ENCODE data around the gene C6orf47.

Gene C6orf47

DNA sequence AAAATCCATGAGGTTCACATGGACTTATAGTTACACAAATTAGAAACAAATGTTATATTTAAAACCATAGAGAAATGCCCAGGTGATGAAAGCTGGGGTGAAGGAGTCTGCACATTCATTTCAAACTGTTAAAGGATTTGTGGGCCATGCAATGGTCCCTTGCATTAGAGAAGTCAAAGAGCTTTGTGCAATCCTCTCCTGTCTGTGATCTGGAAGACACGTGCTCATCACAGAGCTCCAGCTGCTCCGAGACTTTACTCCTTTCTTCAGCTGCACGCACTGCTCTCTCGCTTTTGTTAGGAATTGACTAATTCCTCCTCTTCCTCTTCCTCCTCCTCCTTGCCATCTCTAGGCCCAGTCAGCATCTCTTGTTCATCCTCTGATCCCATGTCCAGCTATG is 49.6 kb downstream of the C6orf47 start:
- no peak for DNase-seq (ENCODE audit: low spot score)
- TF ChIP-seq, protein P1, sequence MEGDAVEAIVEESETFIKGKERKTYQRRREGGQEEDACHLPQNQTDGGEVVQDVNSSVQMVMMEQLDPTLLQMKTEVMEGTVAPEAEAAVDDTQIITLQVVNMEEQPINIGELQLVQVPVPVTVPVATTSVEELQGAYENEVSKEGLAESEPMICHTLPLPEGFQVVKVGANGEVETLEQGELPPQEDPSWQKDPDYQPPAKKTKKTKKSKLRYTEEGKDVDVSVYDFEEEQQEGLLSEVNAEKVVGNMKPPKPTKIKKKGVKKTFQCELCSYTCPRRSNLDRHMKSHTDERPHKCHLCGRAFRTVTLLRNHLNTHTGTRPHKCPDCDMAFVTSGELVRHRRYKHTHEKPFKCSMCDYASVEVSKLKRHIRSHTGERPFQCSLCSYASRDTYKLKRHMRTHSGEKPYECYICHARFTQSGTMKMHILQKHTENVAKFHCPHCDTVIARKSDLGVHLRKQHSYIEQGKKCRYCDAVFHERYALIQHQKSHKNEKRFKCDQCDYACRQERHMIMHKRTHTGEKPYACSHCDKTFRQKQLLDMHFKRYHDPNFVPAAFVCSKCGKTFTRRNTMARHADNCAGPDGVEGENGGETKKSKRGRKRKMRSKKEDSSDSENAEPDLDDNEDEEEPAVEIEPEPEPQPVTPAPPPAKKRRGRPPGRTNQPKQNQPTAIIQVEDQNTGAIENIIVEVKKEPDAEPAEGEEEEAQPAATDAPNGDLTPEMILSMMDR (IDR thresholded peaks at IDR 0.05) = no peak
- Histone ChIP-seq H3K27ac (no peak overlapping the region), H3K4me3 (no peak overlapping the region)

DNA sequence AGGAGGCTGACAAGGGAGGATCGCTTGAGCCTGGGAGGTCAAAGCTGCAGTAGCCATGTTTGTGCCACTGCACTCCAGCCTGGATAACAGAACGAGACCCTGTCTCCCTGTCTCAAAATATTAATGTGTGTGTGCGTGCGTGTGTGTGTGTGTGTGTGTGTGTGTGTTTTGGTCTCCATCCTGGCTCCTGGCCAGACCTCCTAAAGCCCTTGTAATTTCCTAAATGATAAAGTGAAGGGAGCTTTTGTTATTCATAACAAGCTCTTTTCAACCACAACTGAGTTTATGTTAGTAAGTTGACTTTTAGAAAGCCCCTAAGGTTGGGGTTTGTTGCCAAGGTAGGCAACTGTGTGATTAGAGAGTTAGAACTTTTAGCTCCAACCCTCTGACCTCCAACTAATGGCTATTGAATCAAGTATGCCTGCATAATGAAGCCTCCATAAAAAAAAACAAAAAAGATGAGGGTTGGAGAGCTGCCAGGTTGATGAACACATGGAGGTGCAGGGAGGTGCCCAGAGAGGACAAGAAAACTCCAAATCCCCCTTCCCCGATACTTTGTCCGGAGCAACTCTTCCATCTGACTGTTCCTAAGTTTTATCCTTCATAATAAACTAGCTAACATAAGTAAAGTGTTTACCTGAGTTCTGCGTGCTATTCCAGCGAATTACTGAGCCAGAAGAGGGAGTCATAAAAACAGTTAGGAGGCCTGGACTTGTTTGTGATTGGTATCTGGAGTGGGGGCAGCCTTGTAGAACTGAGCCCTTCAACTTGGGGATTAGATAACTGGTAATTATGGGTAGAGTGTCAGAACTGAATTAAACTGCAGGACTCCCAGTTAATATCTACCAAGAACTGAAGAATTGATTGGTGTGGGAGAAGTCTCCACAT is 50.8 kb downstream of the C6orf47 start:
- Histone ChIP-seq H3K27ac (no peak overlapping the region), H3K4me3 (no peak overlapping the region)
- TF ChIP-seq, protein P1 (IDR thresholded peaks at IDR 0.05) = no peak
- DNase-seq (ENCODE audit: low spot score) = no peak

All from coronary artery (tissue), 2 donors.